Stimulated activated CD4-positive, alpha-beta T cell treated with anti-CD3 and anti-CD28 coated beads, Interleukin-1b, Interleukin-23, amount 100 ng/mL, for 1 hour (primary cell): ENCODE data around the gene PRM3.

ENCODE experiments used
- DNase-seq, 2 donors: peaks; one replicate each; pipeline ENCODE4 v3.0.0-alpha.2; 2020; ENCODE audit warnings: low read depth in 2 of 2

The PRM3 gene

DNA sequence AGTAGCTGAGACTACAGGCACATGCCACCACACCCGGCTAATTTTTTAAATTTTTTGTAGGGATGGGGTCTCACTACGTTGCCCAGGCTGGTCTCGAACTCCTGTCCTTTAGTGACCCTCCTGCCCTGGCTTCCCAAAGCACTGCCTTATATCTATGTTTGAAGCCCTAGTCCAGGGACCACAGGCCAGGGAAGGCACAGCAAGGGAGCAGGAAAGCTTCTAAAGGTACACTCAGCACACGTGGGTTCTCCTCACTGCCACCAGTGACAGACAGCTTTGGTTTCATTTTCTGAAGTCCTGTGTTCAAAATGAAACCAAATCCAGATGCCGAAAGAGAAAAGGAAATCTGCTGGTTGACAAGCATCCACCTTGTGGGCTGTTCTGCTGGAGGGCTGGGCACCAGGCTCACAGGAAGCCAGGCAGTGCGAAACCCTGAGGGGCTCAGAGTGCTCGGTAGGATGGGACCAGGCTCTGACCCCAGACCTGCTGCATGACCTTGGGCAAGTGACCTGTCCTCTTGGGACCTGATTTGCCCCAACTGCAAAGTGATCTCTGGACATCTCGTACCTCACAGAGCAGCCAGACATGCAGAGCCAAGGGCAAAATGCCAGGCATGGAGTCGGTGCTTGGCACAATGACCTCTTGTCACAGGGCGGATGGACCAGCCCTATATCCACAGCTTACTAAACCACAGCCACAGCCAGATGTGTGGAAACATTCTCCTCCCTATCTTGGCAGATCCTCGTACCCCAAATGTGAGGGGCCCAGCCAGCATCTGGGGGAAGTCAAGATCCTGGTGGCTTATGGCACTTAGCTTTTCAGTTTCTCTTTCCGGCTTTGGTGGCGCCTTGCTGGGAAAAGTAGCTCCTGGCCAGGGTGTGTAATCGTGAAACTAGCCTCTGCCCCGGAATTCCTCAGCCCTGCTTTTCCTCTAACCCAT is 14.6 kb downstream of the PRM3 start:
- no peak for DNase-seq

DNA sequence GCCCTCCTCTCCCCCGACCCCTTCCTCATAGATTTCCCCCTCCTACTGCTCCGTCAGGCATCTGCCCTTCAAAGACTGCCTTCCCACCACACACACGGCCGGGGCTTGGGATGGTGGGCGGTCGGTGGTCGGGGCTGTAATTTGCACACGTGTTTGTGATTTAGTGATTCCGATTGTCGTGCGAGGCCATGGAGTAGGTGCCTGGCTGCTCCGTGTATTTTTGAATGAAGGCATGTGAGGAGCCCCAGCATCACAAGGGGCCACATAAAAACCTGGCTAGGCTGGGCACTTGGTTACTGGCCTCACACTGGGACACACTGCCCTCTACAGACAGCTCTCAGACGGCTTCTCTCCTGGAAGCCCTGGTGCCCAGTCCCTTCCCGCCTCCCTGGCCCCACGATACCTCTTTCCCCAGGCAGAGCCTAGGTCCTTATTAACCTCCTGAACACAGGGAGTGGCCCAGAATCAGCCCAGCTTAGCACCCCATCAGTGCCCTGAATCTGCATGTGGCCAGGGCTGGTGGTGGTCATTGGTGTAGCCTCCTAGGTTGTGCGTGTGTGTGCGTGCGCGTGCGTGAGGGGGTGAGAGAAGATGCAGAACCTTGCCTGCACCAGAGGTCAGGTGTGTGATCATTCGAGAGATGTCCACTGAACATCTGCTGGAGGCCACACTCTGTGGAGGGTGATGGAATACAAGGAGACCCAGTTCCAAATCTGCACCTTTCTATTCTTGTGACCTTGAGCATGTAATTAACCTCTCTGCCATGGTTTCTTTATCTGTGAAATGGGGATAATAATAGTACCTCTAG is 16.1 kb downstream of the PRM3 start:
- DNase-seq: peak in 1 of 2 donors; percentile 29

DNA sequence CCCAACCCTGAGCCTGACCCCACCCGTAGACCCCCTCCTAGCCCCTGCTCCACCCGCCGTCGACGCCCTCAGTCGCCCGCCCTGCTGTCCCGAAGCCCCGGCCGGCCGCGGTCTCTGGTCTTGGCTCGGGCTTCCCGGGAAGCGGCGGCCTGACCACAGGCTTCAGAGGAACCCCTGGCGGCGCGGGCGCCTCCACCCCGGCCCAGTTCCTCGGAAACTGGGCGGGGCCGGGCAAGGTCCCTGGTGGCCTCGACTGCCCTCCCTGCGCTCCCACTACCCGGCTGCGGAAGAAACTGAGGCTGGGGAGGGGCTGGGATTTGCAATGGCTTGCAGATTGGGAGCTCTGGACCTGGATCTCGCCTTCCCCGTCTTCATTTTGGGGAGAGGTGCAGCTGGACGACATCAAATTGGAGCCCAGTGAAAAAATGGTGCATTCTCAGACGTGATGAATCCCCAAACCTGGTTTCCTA is 16.7 kb downstream of the PRM3 start:
- no peak for DNase-seq

DNA sequence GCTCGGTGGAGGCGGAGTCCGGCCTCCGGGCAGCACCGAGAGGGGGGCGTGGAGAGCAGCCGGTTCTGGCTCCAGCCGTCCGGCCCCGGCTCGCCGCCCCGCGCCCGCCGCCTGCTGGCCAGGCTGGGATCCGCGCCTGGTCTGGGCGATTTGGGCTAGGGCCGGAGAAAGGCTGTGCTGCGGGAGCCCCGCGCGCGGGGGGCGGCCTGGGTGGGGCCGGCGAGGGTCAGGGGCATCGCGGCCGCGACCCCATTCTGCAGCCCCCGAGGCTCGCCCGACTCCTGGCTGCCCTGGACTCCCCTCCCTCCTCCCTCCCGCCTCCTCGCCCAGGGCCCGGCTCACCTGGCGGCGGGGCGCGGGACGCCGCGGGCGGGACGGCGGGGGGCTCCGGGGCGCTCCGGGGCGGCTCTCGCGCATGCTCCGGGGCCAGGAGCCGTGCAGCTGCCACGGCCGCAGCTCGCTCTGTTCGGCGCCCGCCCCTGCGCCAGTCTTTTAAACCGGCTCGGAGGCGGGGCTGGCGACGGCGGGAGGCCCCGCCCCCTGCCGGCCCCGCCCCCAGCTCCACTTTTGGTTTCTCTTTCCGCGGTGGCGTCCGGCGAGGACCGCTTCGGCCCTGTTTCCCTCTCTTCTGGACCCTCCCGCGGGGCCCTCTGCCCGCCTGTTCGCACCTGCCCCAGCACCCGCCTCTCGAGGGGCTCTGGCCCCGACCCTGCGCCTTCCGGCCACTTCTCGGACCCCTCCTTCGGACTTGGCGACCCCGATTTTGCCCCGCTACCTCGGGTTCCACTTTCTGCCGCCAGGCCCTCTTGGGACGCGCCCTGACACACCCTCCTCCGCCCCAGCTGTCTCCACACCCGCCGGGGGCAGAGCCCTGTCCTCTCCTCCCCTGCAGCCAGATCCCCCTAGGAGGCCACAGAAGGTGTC is 17.4 kb downstream of the PRM3 start, which contains the start of gene SOCS1:
TSS of gene SOCS1 (minus strand) at position 468 of the 924 bp plus-strand sequence. CDS start 726 bp downstream, outside the sequence.
- DNase-seq: peak; percentile 81 to 85

DNA sequence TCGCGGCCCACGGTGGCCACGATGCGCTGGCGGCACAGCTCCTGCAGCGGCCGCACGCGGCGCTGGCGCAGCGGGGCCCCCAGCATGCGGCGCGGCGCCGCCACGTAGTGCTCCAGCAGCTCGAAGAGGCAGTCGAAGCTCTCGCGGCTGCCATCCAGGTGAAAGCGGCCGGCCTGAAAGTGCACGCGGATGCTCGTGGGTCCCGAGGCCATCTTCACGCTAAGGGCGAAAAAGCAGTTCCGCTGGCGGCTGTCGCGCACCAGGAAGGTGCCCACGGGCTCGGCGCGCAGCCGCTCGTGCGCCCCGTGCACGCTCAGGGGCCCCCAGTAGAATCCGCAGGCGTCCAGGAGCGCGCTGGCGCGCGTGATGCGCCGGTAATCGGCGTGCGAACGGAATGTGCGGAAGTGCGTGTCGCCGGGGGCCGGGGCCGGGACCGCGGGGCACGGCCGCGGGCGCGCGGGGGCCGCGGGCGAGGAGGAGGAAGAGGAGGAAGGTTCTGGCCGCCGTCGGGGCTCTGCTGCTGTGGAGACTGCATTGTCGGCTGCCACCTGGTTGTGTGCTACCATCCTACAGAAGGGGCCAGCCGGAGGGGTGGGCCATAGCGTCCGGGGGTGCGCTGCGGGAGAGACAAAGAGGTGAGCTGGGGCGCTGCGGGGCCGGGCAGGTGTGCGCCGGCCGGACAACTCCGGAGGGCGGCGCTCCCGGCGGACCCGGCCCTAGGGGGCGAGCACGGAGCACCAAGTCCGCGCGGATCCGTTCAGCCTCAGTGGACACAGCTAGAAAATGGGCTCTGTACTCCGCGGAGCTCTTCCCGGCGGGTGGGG is 18.3 kb downstream of the PRM3 start:
- no peak for DNase-seq

DNA sequence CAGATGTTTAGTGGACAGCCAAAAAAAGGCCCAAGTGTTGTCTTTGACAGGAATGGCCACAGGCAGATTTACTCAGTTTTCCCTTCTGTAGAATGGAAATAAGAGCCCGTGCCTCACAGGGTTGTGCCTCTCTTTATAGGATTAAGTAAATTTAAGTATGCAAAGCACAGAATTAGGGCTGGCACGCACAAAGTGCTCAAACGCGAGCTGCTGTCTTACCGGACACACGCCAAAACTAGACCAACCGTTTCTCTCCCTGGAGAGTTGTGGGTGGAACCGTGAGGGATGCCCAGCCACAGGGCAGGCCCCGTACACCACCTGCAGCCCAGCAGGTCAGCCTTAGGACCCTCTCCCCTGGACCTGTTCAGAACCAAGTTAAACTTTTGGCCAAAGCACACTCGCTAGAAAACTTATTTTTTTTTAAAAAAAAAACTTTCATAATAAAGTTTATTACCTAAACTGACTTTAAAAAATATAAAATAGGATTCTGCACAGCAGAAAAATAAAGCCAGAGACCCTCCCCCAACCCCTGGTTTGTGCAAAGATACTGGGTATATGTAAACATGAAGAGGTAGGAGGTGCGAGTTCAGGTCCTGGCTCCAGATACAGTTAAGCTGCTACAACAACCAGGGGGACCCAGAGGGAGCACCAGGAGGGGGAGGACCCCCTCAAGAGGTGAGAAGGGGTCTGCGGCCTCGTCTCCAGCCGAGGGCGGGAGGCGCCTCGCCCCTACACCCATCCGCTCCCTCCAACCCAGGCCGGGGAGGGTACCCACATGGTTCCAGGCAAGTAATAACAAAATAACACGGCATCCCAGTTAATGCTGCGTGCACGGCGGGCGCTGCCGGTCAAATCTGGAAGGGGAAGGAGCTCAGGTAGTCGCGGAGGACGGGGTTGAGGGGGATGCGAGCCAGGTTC is 19.2 kb downstream of the PRM3 start:
- no peak for DNase-seq

DNA sequence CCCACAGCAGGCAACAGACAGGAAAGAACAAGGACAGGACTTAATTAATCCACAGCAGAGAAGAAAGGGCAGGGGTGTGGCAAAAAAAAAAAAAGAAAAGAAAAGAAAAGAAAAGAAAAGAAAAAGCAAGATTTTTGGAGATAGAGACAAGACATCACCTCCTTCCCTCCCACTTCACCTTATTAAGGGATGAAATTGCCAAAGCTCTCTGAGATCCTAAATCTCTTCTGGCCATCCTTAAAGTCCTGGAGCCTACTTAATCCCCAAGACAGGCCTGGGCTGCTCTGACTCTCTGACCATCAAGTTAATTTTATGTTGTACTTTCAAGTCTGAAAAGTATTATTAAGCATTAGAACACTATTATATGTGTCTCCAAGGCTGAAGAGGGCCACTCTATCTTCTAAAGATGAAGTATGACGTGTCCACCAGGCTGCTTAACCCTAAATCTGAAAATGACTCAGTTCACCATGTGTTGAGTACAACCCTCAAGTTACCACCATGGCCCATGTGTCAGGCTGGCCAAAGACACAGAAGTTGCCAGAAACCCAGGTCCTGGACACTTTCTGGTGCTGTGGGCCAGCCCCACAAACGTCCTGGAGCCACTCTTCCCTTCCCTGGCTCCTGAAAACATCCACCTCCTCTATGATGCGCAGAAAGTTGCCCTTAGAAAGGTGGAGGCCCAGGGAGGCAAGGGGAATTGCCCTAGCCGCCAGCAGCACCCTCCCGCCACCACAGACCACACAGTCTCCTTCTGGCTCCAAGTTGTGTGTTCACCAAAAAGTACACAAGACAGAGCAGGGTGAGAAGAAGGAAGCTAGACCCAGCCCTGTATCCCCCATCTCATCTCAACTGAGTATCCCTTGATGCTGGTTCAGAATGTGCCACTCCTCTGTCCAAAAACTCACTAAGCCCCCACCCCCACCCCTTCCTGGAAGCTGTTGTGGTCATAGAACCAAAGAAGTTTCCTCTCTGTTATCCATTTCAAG is 20.1 kb downstream of the PRM3 start:
- DNase-seq: no peak

DNA sequence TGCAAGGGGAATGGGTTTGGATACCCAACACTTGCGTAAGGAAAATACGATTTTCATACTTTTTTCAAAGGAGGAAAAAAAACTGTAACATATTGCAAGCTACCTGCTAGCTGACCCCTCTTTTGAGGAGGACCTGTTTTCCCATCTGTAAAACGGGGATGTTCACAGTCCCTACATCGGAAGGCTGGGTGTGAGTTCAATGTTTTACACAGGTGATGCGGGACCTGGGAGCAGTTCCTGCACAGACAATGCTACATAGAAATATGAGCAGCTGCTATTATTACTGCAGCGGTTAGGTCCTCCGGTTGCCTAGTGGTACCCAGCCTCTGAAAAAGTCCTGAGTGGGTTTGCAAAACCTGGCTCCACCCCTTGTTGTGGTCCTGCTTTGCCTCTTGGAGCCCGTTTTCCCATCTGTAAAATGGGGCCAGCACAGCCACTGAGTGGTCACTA is 20.9 kb downstream of the PRM3 start:
- DNase-seq: no peak

DNA sequence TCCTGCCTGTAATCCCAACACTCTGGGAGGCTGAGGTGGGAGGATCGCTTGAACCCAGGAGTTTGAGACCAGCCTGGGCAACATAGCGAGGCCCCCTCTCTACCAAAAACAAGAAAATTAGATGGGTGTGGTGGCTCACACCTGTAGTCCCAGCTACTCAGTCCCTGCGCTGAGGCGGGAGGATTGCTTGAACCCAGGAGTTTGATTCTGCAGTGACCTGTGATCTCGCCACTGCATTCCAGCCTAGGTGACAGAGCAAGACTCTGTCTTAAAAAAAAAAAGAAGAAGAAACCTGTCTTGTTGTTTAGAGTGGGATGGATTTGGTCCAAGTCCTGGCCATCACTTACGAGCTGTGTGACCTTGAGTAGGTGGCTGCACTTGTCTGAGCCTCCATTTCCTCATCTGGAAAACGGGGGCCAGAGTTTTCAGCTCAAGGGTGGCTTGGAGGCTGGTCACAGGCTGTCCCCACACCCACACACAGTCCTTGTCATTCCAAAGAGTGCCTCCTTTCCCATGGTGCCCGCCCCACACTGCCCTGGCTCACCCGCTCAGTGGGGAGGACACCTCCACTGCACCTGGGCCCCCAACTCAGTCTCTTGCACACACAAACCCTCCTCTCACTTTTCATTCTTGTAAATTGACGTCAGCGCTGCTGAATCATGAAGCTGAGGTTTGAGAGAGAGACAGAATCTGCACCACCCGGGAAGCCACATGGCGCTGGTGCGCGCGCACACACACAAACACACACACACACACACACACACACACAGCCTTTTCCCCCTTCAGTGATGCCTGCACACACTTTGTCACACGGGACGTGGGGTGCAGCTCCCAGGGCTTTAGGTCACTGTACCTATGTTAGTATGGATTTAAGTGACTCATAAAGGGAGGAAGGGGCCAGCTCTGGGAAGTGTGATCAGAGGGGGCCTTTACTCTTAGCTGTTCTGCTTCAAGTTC is 21.6 kb downstream of the PRM3 start:
- peak; percentile 59 to 60 for DNase-seq

DNA sequence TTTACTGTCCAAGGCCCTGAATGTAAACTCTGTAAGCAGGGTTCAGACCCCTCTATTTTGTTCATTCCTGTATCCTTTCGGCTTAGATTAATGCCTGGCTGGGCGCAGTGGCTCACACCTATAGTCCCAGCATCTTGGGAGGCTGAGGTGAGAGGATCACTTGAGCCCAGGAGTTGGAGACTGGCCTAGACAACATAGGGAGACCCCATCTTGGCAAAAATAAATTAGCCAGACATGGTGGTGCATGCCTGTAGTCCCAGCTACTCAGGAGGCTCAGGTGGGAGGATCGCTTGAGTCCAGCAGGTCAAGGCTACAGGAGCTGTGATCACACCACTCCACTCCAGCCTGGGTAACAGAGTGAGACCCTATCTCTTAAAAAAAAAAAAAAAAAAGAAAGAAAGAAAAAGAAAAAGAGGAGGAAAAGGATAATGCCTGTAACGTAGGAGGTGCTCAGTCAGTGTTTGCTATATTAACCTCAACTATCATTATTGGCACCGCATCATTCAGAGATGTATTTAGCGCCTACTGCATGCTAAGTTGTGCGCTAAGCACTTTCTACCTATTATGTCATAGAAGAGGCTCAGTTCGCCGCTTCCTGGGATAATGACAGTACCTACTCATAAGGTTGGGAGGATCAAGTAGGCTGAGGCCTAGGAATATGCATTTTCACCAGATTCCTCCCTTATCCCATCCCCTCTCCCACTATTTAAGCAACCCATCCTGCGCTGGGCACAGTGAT is 22.5 kb downstream of the PRM3 start:
- no peak for DNase-seq

DNA sequence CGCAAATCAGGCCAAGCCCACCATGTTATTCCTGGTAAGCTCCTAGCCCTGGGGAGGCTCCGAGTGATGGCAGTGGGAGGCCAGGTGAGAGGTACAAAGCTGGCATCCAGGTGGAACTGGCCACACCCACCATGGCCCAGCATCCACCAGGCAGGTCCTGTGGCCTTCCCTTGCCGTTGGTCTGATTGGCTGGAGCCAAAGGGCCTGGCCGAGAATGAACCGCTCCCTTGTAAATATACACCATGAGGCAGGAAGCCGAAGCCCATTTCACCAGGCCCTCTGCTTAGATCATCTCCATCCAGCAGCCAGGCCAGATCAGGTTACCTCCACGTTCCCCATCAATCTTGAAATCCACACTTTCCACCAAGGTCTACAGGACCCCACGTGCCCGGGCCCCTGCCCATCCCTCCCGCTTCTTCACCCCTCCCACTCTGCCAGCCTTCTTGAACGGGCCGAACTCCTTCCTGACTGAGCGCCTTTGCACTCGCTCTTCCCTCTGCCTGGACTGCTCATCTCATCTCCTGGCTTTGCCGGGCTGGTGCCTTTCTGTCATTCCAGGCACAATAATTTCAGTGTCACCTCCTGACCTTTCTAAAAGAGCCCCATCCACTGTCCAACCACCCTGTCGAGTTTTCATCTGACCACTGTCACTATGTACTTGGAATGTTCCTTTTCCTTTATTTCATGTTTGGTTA is 23.2 kb downstream of the PRM3 start:
- DNase-seq: no peak

DNA sequence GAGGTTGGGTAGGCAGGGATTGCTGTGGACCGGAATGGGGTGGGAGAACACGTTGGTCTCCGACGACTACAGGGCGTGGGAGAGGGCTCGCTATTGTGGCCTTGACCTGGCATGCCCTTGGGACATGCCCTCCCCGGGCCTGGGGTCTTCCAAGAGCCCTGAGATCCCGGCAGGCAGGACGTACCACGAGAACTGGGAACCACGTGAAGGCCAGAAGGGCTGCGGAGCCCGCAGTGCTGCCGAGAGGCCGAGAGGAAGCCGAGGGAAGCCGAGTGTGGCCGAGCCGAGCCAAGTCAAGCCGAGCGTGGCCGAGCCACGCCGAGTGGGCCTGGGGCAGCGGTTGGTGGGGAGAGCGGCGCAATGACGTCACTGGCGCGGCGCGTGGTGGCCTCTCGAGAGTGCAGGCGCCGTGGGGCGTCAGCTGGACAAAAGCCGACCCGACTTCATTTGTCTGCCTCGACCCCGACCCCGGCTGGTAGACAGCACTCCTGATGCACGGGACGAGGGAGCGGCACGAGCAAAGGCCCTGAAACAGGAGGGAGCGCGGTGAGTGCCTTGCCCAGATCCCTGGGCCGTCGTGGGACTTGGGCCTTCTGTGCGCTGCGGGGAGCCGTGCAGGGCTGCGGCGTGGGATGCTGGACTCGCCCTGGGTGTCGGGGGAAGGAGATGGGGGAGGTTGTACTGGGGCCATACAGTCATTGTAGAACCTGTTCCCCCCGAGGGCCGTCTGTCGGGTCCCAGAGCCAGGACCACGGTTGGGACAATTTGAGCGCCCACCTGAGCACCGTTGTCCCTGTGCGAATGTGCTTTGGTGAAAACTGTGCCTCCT is 24.0 kb downstream of the PRM3 start:
- DNase-seq: no peak

DNA sequence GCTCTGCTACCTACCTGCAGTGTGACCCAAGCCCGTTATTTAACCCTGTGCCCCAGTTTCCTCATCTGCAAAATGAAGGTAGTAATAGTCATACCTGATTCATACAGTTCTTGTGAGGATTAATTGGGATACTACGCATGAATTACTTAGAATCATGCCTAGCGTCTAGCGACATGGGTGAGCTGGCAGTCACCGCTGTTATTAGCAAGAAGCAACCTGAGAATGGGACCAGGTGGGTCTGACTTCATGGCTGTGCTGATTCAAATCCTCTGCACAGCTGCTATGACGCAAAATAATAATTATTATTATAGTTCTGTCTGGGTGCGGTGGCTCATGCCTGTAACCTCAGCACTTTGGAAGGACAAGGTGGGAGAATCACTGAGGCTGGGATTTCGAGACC is 25.3 kb downstream of the PRM3 start:
- no peak for DNase-seq

DNA sequence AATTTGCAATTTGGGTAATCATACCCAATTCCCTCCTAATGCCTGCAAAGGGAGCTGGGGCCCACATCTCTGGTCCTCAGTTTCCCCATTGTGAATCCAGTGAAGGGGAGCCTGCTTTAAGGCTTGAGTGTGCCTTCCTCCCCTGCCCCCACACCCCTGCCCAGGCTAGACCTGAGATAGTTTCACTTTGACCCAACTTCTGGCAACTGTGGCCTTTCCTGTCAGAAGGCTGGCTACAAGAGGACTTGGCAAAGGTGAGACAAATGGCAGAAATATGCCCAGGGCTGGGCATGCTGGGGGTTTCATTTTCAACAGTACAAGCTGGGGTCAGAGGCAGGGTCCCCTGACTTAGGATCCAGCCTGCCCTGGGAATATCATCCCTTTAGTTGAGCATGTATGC is 27.4 kb downstream of the PRM3 start:
- DNase-seq: no peak

DNA sequence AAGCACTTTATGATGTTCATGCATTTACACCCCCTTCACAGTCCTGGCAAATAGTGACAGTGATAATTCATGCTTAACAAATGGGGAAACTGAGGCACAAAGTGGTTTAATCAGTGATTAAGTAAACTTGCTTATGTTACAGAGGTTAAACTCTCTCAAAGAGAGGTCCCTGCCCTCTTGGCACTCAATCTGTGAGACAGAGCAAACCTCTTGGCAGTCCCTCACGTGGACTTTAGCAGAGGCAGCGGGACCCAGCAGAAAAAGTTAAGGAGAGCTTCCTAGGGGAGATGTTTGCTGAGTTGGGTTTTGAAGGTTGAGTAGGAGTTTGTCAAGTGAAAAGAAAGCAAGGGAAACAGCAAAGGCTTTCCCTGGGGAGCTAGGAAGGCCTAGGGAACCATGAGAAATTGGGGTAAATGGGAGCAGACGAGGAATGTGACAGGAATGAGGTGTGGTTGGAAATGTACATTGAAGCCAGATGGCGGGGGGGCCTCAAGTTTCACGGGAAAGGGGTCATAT is 28.1 kb downstream of the PRM3 start:
- no peak for DNase-seq
